Lower leg skin (tissue), 3 donors: ENCODE measurements around the gene ZSCAN25.

Experiments
- POLR2A ChIP-seq, 2 donors: fragments of 450-650 bp; IDR thresholded peaks; one replicate each; pipeline ENCODE4 v1.6.1; 2016 to 2017; ENCODE audit warnings: antibody characterized with exemption in 2 of 2, mild to moderate bottlenecking in 1 of 2, moderate library complexity in 1 of 2
- TF ChIP-seq, protein P1 (sequence below), 3 donors: fragments of 450-650 bp; IDR thresholded peaks; one replicate each; pipeline ENCODE4 v1.5.1; 2016; ENCODE audit warnings: antibody characterized with exemption in 3 of 3, mild to moderate bottlenecking in 3 of 3, moderate library complexity in 2 of 3

DNA sequence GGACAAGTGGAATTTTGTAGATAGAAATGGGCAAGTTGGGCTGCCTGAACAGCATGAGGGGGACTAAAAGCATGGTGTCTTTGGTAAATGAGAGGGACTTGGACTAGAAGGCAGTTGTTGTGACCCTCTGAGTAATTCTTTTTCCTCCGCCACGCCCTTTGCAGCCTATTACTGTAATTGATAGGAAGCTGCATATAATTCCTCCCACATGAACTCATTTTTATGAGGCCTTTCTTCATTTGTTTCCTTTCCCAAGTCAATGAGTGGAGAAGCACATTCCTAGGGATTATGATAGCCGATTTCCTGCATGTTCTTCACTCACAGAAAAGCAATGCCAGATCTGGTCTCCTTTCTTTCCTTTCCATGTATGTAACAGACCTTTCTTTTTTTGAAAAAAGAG lies 27.7 kb downstream of the ZSCAN25 start:
- TF ChIP-seq, protein P1, sequence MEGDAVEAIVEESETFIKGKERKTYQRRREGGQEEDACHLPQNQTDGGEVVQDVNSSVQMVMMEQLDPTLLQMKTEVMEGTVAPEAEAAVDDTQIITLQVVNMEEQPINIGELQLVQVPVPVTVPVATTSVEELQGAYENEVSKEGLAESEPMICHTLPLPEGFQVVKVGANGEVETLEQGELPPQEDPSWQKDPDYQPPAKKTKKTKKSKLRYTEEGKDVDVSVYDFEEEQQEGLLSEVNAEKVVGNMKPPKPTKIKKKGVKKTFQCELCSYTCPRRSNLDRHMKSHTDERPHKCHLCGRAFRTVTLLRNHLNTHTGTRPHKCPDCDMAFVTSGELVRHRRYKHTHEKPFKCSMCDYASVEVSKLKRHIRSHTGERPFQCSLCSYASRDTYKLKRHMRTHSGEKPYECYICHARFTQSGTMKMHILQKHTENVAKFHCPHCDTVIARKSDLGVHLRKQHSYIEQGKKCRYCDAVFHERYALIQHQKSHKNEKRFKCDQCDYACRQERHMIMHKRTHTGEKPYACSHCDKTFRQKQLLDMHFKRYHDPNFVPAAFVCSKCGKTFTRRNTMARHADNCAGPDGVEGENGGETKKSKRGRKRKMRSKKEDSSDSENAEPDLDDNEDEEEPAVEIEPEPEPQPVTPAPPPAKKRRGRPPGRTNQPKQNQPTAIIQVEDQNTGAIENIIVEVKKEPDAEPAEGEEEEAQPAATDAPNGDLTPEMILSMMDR (IDR thresholded peaks at IDR 0.05), result no peak
- no peak for TF ChIP-seq POLR2A (IDR thresholded peaks at IDR 0.05)
